ENCODE data around the gene PIP4K2C. TPM values are rescaled to one million over a fixed set of nuclear protein-coding genes. Genes with fewer than 3 reads are reported as not detected.
"Not testable (repeated sequence)": the region's sequence is repeated elsewhere in the genome, so short reads cannot be mapped to it uniquely, and the experiment has no call there.

The PIP4K2C gene
- polyA plus RNA-seq, 1 donor = 43.4 TPM

- DNase-seq = no peak
Observed at GRCh38 chr12:57554897-57555296, 36.1 kb upstream of the PIP4K2C start.

- no peak for DNase-seq
Observed at GRCh38 chr12:57558864-57559263, 32.1 kb upstream of the PIP4K2C start.

- no peak for DNase-seq
Observed at GRCh38 chr12:57560516-57560915, 30.5 kb upstream of the PIP4K2C start.

- not testable (repeated sequence) for DNase-seq
Observed at GRCh38 chr12:57561117-57561516, 29.9 kb upstream of the PIP4K2C start.

GRCh38 chr12:57563358-57563757 is 27.6 kb upstream of the PIP4K2C start:
- DNase-seq = no peak

GRCh38 chr12:57564178-57564740 is 26.7 kb upstream of the PIP4K2C start:
- no peak for DNase-seq

GRCh38 chr12:57568838-57569237 is 22.2 kb upstream of the PIP4K2C start:
- DNase-seq = no peak

- DNase-seq = no peak
Observed at GRCh38 chr12:57569858-57570257, 21.1 kb upstream of the PIP4K2C start.

GRCh38 chr12:57570438-57570837 is 20.6 kb upstream of the PIP4K2C start:
- not testable (repeated sequence) for DNase-seq

- no peak for DNase-seq
Observed at GRCh38 chr12:57571926-57572762, 18.8 kb upstream of the PIP4K2C start.

GRCh38 chr12:57574795-57575194 is 16.2 kb upstream of the PIP4K2C start:
- DNase-seq = no peak

- DNase-seq = no peak
Observed at GRCh38 chr12:57575771-57576612, 15.0 kb upstream of the PIP4K2C start.

- DNase-seq = no peak
Observed at GRCh38 chr12:57576613-57577160, 14.3 kb upstream of the PIP4K2C start.

- no peak for DNase-seq
Observed at GRCh38 chr12:57577981-57578758, 12.8 kb upstream of the PIP4K2C start.

GRCh38 chr12:57579011-57579410 is 12.0 kb upstream of the PIP4K2C start:
- no peak for DNase-seq

- DNase-seq = no peak
Observed at GRCh38 chr12:57579677-57580465, 11.1 kb upstream of the PIP4K2C start.

GRCh38 chr12:57580466-57580795 is 10.6 kb upstream of the PIP4K2C start:
- no peak for DNase-seq

- DNase-seq = no peak
Observed at GRCh38 chr12:57581802-57582201, 9.2 kb upstream of the PIP4K2C start.

- no peak for DNase-seq
Observed at GRCh38 chr12:57582440-57582839, 8.6 kb upstream of the PIP4K2C start.

GRCh38 chr12:57583008-57583831 is 7.8 kb upstream of the PIP4K2C start:
- peak; percentile 75 for DNase-seq
